WTC11 (cell line): ENCODE data around the gene TMEM94. TPM values are rescaled to one million over a fixed set of nuclear protein-coding genes. Genes with fewer than 3 reads are reported as not detected.
A peak's percentile ranks its signal among the peaks of the same experiment; 100 is the strongest.

Experiments used
- ATAC-seq: fragments of 200-7000 bp; cut with Tn5 transposase; 2 replicates; pipeline ENCODE4 v1.10.0; 2021; ENCODE audit warnings: mild to moderate bottlenecking, moderate library complexity
- CTCF ChIA-PET: fragments of 300-600 bp; sonication (Branson Sonifier 250); formaldehyde crosslinking; loops from one replicate; lab custom pipeline; 2021; ENCODE audit warnings: antibody characterized with exemption; lab: Charles Lee
- POLR2A ChIA-PET: fragments of 350-600 bp; sonication (Branson Sonifier 250); formaldehyde crosslinking; loops from one replicate; lab custom pipeline; 2021; ENCODE audit warnings: antibody characterized with exemption; lab: Charles Lee
- DNase-seq: peaks from one replicate; pipeline ENCODE4 v3.0.0; 2021; ENCODE audit warnings: low spot score
- H3K27ac Mint-ChIP-seq: 2 replicates; pipeline ENCODE4 v1.8.0; 2021; ENCODE audit warnings: mixed read lengths
- H3K27me3 Mint-ChIP-seq: 2 replicates; pipeline ENCODE4 v1.8.0; 2021; ENCODE audit warnings: low read depth, mild to moderate bottlenecking, moderate library complexity, mixed read lengths
- H3K36me3 Mint-ChIP-seq: 2 replicates; pipeline ENCODE4 v1.8.0; 2021; ENCODE audit warnings: mixed read lengths
- H3K4me1 Mint-ChIP-seq: 2 replicates; pipeline ENCODE4 v1.8.0; 2022; ENCODE audit warnings: mixed read lengths
- H3K4me3 Mint-ChIP-seq: 2 replicates; pipeline ENCODE4 v1.8.0; 2021; ENCODE audit warnings: mild to moderate bottlenecking, moderate library complexity, mixed read lengths
- H3K9me3 Mint-ChIP-seq: 2 replicates; pipeline ENCODE4 v1.8.0; 2021; ENCODE audit warnings: mixed read lengths
- AFF4 ChIP-seq: sonication (generic); formaldehyde crosslinking; IDR thresholded peaks from 2 replicates; pipeline ENCODE4 v1.8.1; 2023; ENCODE audit warnings: mild to moderate bottlenecking, missing genetic modification reagents, borderline replicate concordance
- GRHL2 ChIP-seq: fragments of 250-450 bp; sonication (Bioruptor Pico); IDR thresholded peaks from 2 replicates; pipeline ENCODE4 v1.8.0; 2022; ENCODE audit warnings: mild to moderate bottlenecking, moderate library complexity; ENCODE audit not compliant: insufficient replicate concordance, severe bottlenecking
- GTF2I ChIP-seq: fragments of 250-450 bp; sonication (Bioruptor Pico); conservative IDR thresholded peaks from 2 replicates; pipeline ENCODE4 v1.4.0; 2021; ENCODE audit warnings: mild to moderate bottlenecking
- IRF1 ChIP-seq: sonication (generic); formaldehyde crosslinking; IDR thresholded peaks from 2 replicates; pipeline ENCODE4 v1.8.0; 2023; ENCODE audit warnings: missing genetic modification reagents
- NFYB ChIP-seq: sonication (generic); formaldehyde crosslinking; conservative IDR thresholded peaks from 2 replicates; pipeline ENCODE4 v1.8.0; 2022; ENCODE audit warnings: low read depth, missing genetic modification reagents
- PRRX2 ChIP-seq: fragments of 250-450 bp; sonication (Bioruptor Pico); IDR thresholded peaks from 2 replicates; pipeline ENCODE4 v1.8.0; 2021; ENCODE audit warnings: mild to moderate bottlenecking
- TCF7 ChIP-seq: sonication (generic); formaldehyde crosslinking; IDR thresholded peaks from 2 replicates; pipeline ENCODE4 v1.8.0; 2022; ENCODE audit warnings: mild to moderate bottlenecking, low read depth, missing genetic modification reagents, moderate library complexity
- TEAD4 ChIP-seq: sonication (generic); formaldehyde crosslinking; IDR thresholded peaks from 2 replicates; pipeline ENCODE4 v1.8.0; 2022; ENCODE audit warnings: mild to moderate bottlenecking, missing genetic modification reagents
- ZNF138 ChIP-seq: sonication (generic); formaldehyde crosslinking; conservative IDR thresholded peaks from 2 replicates; pipeline ENCODE4 v1.8.1; 2022; ENCODE audit warnings: mild to moderate bottlenecking, moderate library complexity, missing genetic modification reagents
- ZNF219 ChIP-seq: sonication (generic); formaldehyde crosslinking; IDR thresholded peaks from 2 replicates; pipeline ENCODE4 v1.8.0; 2023; ENCODE audit warnings: missing genetic modification reagents, mild to moderate bottlenecking, borderline replicate concordance
- ZNF396 ChIP-seq: fragments of 250-450 bp; sonication (Bioruptor Pico); IDR thresholded peaks from 2 replicates; pipeline ENCODE4 v1.8.0; 2021; ENCODE audit warnings: mild to moderate bottlenecking, moderate library complexity, borderline replicate concordance
- ZNF423 ChIP-seq: fragments of 250-450 bp; sonication (Bioruptor Pico); IDR thresholded peaks from 2 replicates; pipeline ENCODE4 v2.1.2; 2022; ENCODE audit warnings: mild to moderate bottlenecking, moderate library complexity
- total RNA-seq: library from RNA; stranded (reverse); gene quantifications from 3 replicates; pipeline ENCODE4 v1.2.3, GENCODE V29; 2021
- TF ChIP-seq, protein P1 (sequence below): fragments of 250-450 bp; sonication (Bioruptor Pico); IDR thresholded peaks from 2 replicates; pipeline ENCODE4 v1.9.0; 2021; ENCODE audit warnings: mild to moderate bottlenecking
- TF ChIP-seq, protein P2 (sequence below): fragments of 250-450 bp; sonication (Bioruptor Pico); IDR thresholded peaks from 2 replicates; pipeline ENCODE4 v2.1.2; 2022; ENCODE audit warnings: mild to moderate bottlenecking, moderate library complexity
- TF ChIP-seq, protein P3 (sequence below): sonication (generic); formaldehyde crosslinking; IDR thresholded peaks from 2 replicates; pipeline ENCODE4 v1.8.0; 2023; ENCODE audit warnings: missing genetic modification reagents, mild to moderate bottlenecking, borderline replicate concordance

Gene TMEM94
- total RNA-seq, 1 experiment from 2014 or later = 76.9 TPM

DNA sequence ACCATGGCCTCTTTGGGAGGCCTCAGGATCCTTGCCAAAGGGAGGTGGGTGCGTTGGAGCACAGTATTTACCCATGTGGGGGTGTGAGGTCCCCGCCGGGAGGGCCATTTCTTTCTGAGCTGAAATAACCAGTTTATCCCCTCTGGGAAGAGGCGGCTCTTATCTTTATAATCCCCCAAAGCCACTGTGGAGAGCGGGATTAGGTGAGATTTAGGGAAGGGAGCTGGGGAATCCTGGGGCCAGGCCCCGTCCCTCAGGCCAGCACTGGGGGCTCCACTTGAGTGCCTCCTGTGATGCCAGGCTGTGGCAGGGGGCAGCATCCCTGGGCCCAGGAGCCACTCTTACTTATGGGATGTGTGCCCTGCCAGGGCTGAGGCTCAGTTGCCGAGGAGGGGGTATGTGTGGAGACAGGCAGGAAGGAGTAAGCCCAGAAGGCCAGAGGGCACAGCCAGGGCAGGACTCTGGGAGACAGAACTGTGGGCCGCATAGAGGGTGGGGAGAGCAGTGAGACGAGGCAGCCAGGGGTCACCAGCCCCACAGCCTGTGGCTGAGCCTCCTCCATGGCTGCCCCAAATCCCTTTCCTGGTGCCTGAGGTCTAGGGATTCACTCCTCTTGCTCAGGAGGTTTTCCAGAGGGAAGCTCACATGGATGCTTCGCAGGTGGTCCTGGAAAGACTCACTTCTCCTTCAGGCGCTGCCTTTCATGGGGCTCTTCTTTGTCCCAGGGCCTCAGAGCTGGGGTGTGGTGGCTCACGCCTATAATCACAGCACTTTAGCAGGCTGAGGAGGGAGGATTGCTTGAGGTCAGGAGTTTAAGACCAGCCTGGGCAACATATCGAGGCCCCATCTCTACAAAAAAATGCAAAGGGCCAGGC lies 25.0 kb downstream of the TMEM94 start (continued):
- no peak for TF ChIP-seq AFF4 (CRISPR knock-in tag)

- no peak for DNase-seq
- no peaks in the 10 kb centered on the region for H3K27me3 Mint-ChIP-seq
- H3K9me3 Mint-ChIP-seq = no peaks in the 10 kb centered on the region
- no peaks in the 10 kb centered on the region for H3K36me3 Mint-ChIP-seq
- peaks cover 9% of the 10 kb centered on the region for H3K4me1 Mint-ChIP-seq
- ChIA-PET POLR2A (interaction anchor here (1.1 kb wide), 2 partner anchors 35 to 221 kb away, joined by 3 read pairs; partner anchors contain the start of genes GGA3 and MRPS7), CTCF (interaction anchor here (0.6 to 3.1 kb wide), 6 partner anchors 23 to 368 kb away, joined by 3 to 9 read pairs (median 4); partner anchors contain the start of gene MIF4GD)
- no peak for ATAC-seq
- no peak overlapping the region for H3K4me3 Mint-ChIP-seq
- TF ChIP-seq TEAD4 (CRISPR knock-in tag) (no peak), TCF7 (CRISPR knock-in tag) (no peak), ZNF423 (CRISPR knock-in tag) (no peak), GTF2I (CRISPR knock-in tag) (no peak), ZNF138 (CRISPR knock-in tag) (no peak), IRF1 (CRISPR knock-in tag) (no peak), GRHL2 (no peak), ZNF219 (no peak), ZNF396 (no peak), NFYB (no peak), PRRX2 (no peak)
- TF ChIP-seq, protein P1, sequence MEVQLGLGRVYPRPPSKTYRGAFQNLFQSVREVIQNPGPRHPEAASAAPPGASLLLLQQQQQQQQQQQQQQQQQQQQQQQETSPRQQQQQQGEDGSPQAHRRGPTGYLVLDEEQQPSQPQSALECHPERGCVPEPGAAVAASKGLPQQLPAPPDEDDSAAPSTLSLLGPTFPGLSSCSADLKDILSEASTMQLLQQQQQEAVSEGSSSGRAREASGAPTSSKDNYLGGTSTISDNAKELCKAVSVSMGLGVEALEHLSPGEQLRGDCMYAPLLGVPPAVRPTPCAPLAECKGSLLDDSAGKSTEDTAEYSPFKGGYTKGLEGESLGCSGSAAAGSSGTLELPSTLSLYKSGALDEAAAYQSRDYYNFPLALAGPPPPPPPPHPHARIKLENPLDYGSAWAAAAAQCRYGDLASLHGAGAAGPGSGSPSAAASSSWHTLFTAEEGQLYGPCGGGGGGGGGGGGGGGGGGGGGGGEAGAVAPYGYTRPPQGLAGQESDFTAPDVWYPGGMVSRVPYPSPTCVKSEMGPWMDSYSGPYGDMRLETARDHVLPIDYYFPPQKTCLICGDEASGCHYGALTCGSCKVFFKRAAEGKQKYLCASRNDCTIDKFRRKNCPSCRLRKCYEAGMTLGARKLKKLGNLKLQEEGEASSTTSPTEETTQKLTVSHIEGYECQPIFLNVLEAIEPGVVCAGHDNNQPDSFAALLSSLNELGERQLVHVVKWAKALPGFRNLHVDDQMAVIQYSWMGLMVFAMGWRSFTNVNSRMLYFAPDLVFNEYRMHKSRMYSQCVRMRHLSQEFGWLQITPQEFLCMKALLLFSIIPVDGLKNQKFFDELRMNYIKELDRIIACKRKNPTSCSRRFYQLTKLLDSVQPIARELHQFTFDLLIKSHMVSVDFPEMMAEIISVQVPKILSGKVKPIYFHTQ (CRISPR knock-in tag) = no peak
- TF ChIP-seq, protein P2, sequence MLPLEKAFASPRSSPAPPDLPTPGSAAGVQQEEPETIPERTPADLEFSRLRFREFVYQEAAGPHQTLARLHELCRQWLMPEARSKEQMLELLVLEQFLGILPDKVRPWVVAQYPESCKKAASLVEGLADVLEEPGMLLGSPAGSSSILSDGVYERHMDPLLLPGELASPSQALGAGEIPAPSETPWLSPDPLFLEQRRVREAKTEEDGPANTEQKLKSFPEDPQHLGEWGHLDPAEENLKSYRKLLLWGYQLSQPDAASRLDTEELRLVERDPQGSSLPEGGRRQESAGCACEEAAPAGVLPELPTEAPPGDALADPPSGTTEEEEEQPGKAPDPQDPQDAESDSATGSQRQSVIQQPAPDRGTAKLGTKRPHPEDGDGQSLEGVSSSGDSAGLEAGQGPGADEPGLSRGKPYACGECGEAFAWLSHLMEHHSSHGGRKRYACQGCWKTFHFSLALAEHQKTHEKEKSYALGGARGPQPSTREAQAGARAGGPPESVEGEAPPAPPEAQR = no peak
- TF ChIP-seq, protein P3, sequence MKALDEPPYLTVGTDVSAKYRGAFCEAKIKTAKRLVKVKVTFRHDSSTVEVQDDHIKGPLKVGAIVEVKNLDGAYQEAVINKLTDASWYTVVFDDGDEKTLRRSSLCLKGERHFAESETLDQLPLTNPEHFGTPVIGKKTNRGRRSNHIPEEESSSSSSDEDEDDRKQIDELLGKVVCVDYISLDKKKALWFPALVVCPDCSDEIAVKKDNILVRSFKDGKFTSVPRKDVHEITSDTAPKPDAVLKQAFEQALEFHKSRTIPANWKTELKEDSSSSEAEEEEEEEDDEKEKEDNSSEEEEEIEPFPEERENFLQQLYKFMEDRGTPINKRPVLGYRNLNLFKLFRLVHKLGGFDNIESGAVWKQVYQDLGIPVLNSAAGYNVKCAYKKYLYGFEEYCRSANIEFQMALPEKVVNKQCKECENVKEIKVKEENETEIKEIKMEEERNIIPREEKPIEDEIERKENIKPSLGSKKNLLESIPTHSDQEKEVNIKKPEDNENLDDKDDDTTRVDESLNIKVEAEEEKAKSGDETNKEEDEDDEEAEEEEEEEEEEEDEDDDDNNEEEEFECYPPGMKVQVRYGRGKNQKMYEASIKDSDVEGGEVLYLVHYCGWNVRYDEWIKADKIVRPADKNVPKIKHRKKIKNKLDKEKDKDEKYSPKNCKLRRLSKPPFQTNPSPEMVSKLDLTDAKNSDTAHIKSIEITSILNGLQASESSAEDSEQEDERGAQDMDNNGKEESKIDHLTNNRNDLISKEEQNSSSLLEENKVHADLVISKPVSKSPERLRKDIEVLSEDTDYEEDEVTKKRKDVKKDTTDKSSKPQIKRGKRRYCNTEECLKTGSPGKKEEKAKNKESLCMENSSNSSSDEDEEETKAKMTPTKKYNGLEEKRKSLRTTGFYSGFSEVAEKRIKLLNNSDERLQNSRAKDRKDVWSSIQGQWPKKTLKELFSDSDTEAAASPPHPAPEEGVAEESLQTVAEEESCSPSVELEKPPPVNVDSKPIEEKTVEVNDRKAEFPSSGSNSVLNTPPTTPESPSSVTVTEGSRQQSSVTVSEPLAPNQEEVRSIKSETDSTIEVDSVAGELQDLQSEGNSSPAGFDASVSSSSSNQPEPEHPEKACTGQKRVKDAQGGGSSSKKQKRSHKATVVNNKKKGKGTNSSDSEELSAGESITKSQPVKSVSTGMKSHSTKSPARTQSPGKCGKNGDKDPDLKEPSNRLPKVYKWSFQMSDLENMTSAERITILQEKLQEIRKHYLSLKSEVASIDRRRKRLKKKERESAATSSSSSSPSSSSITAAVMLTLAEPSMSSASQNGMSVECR (CRISPR knock-in tag) = no peak
- H3K27ac Mint-ChIP-seq = peak overlapping the region; percentile 50; the same call in 1 of the 2 replicates
Measured at GRCh38 chr17:75482098-75482942, 25.9 kb downstream of the TMEM94 start.
